SK-N-SH treated with all-trans-retinoic acid at 6 μM for 48 hours (cell line): ENCODE measurements around the gene NRL.

Experiments used
- ARNTL ChIP-seq: fragments of 450-650 bp; formaldehyde crosslinking; IDR thresholded peaks from 2 replicates; pipeline ENCODE4 v1.5.0; 2020; ENCODE audit warnings: low read depth, mild to moderate bottlenecking, moderate library complexity, borderline replicate concordance
- BACH2 ChIP-seq: fragments of 250-450 bp; sonication (Bioruptor Pico); IDR thresholded peaks from 2 replicates; pipeline ENCODE4 v1.9.0; 2021; ENCODE audit warnings: mild to moderate bottlenecking, borderline replicate concordance
- ESRRG ChIP-seq: fragments of 250-450 bp; sonication (Bioruptor Pico); IDR thresholded peaks from 2 replicates; pipeline ENCODE4 v1.6.1; 2021; ENCODE audit warnings: mild to moderate bottlenecking
- RARB ChIP-seq: fragments of 250-450 bp; sonication (Bioruptor Pico); IDR thresholded peaks from 2 replicates; pipeline ENCODE4 v1.8.0; 2021; ENCODE audit warnings: mild to moderate bottlenecking, moderate library complexity
- SNAI2 ChIP-seq: fragments of 250-450 bp; sonication (Bioruptor Pico); IDR thresholded peaks from 2 replicates; pipeline ENCODE4 v1.5.0; 2020; ENCODE audit warnings: mild to moderate bottlenecking, moderate library complexity
- TCF4 ChIP-seq: fragments of 250-450 bp; sonication (Bioruptor Pico); IDR thresholded peaks from 2 replicates; pipeline ENCODE4 v1.8.0; 2021; ENCODE audit warnings: mild to moderate bottlenecking, moderate library complexity, borderline replicate concordance
- TOX ChIP-seq: fragments of 250-450 bp; sonication (Bioruptor Pico); IDR thresholded peaks from 2 replicates; pipeline ENCODE4 v1.8.0; 2021; ENCODE audit warnings: mild to moderate bottlenecking, moderate library complexity, borderline replicate concordance
- ZFP3 ChIP-seq: fragments of 250-450 bp; sonication (Bioruptor Pico); IDR thresholded peaks from 2 replicates; pipeline ENCODE4 v1.5.0; 2020; ENCODE audit warnings: mild to moderate bottlenecking, moderate library complexity
- ZFP30 ChIP-seq: fragments of 450-650 bp; formaldehyde crosslinking; IDR thresholded peaks from 2 replicates; pipeline ENCODE4 v1.5.0; 2022; ENCODE audit warnings: mild to moderate bottlenecking, moderate library complexity
- ZNF565 ChIP-seq: fragments of 450-650 bp; formaldehyde crosslinking; conservative IDR thresholded peaks from 2 replicates; pipeline ENCODE4 v1.5.0; 2020; ENCODE audit warnings: low read depth, mild to moderate bottlenecking, moderate library complexity
- TF ChIP-seq, protein P1 (sequence below): fragments of 250-450 bp; sonication (Bioruptor Pico); IDR thresholded peaks from 2 replicates; pipeline ENCODE4 v1.8.0; 2020; ENCODE audit warnings: mild to moderate bottlenecking, moderate library complexity, borderline replicate concordance
- TF ChIP-seq, protein P2 (sequence below): fragments of 250-450 bp; sonication (Bioruptor Pico); IDR thresholded peaks from 2 replicates; pipeline ENCODE4 v1.5.1; 2021; ENCODE audit warnings: mild to moderate bottlenecking, moderate library complexity
- TF ChIP-seq, protein P3 (sequence below): fragments of 250-450 bp; sonication (Bioruptor Pico); IDR thresholded peaks from 2 replicates; pipeline ENCODE4 v1.5.1; 2020; ENCODE audit warnings: low read depth, mild to moderate bottlenecking, moderate library complexity

DNA sequence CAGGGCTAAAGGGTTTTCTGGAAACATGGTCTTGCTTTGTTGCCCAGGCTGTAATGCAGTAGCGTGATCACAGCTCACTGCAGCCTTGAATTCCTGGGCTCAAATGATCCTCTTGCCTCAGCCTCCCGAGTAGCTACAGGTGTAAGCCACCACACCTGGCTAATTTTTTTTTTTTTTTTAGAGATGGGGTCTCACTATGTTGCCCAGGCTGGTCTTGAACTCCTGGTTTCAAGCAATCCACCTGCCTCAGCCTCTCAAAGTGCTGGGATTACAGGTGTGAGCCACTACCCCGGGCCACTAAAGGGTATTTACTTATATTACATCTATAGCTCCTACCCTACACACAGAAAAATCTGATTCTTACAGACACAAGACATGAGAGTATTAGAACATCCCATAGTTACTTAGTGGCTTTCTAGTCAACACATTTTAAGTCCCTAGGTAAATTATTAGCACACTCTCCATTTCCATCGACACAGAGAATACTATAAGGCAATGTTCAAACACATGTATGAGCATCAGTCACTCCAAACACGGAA, 6.3 kb downstream of the NRL start:
- TF ChIP-seq, protein P1, sequence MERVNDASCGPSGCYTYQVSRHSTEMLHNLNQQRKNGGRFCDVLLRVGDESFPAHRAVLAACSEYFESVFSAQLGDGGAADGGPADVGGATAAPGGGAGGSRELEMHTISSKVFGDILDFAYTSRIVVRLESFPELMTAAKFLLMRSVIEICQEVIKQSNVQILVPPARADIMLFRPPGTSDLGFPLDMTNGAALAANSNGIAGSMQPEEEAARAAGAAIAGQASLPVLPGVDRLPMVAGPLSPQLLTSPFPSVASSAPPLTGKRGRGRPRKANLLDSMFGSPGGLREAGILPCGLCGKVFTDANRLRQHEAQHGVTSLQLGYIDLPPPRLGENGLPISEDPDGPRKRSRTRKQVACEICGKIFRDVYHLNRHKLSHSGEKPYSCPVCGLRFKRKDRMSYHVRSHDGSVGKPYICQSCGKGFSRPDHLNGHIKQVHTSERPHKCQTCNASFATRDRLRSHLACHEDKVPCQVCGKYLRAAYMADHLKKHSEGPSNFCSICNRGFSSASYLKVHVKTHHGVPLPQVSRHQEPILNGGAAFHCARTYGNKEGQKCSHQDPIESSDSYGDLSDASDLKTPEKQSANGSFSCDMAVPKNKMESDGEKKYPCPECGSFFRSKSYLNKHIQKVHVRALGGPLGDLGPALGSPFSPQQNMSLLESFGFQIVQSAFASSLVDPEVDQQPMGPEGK = no peak
- TF ChIP-seq, protein P2, sequence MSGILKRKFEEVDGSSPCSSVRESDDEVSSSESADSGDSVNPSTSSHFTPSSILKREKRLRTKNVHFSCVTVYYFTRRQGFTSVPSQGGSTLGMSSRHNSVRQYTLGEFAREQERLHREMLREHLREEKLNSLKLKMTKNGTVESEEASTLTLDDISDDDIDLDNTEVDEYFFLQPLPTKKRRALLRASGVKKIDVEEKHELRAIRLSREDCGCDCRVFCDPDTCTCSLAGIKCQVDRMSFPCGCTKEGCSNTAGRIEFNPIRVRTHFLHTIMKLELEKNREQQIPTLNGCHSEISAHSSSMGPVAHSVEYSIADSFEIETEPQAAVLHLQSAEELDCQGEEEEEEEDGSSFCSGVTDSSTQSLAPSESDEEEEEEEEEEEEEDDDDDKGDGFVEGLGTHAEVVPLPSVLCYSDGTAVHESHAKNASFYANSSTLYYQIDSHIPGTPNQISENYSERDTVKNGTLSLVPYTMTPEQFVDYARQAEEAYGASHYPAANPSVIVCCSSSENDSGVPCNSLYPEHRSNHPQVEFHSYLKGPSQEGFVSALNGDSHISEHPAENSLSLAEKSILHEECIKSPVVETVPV (CRISPR knock-in tag) = no peak
- TF ChIP-seq ZFP3 (CRISPR knock-in tag) = no peak
- no peak for TF ChIP-seq BACH2 (CRISPR knock-in tag)
- TF ChIP-seq, protein P3, sequence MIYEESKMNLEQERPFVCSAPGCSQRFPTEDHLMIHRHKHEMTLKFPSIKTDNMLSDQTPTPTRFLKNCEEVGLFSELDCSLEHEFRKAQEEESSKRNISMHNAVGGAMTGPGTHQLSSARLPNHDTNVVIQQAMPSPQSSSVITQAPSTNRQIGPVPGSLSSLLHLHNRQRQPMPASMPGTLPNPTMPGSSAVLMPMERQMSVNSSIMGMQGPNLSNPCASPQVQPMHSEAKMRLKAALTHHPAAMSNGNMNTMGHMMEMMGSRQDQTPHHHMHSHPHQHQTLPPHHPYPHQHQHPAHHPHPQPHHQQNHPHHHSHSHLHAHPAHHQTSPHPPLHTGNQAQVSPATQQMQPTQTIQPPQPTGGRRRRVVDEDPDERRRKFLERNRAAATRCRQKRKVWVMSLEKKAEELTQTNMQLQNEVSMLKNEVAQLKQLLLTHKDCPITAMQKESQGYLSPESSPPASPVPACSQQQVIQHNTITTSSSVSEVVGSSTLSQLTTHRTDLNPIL (CRISPR knock-in tag) = no peak
- TF ChIP-seq ARNTL (CRISPR knock-in tag) = no peak
- TF ChIP-seq TOX = no peak
- TF ChIP-seq SNAI2 (CRISPR knock-in tag) = no peak
- no peak for TF ChIP-seq ZFP30 (CRISPR knock-in tag)
- no peak for TF ChIP-seq ESRRG (CRISPR knock-in tag)
- no peak for TF ChIP-seq ZNF565 (CRISPR knock-in tag)
- TF ChIP-seq TCF4 (CRISPR knock-in tag) = no peak
- TF ChIP-seq RARB (CRISPR knock-in tag) = no peak
